ENCODE measurements around the gene CLSTN3. TPM values are rescaled to one million over a fixed set of nuclear protein-coding genes. Genes with fewer than 3 reads are reported as not detected.

CLSTN3 gene
- total and polyA plus RNA-seq, 10 of the 15 experiments (the other 5 are each of a cell fraction or from before 2014, with no cell fraction given) = 0.09 to 35.9 (median 11.3) TPM

GRCh38 chr12:7171854-7172253 lies 41.7 kb downstream of the CLSTN3 start:
- CTCF ChIA-PET = interaction anchor here (0.6 kb wide), 1 partner anchor 473 kb away, joined by 4 read pairs; no protein-coding TSS in a partner anchor
- BruUV-seq (replicated peaks) = no TSS peak
- RAD21 ChIA-PET (ENCODE audit: unreplicated experiment) = no interaction called here
- intact Hi-C loops (cut with micrococcal nuclease; ENCODE audit: unreplicated experiment) = no loop called here
- 0% methylated on average over 1 of the region's 1 CpG for WGBS (ENCODE audit: insufficient coverage, insufficient replicate concordance, low lambda C conversion rate, missing lambda C conversion rate)
- DNase-seq (ENCODE audit: low read depth, low spot score) (no peak), ATAC-seq (no peak), FAIRE-seq (no peak)
- Histone ChIP-seq H3K4me1 (ENCODE audit: control insufficient read depth, insufficient read depth, low read length) (no peaks in the 10 kb centered on the region), H3K4me2 (ENCODE audit: control insufficient read depth, insufficient read depth) (no peak overlapping the region), H3K27ac (ENCODE audit: control insufficient read depth, insufficient read depth) (no peak overlapping the region), H3K79me2 (ENCODE audit: control insufficient read depth, insufficient read depth, low read length) (no peaks in the 10 kb centered on the region), H3K4me3 (no peak overlapping the region), H2AFZ (ENCODE audit: control insufficient read depth, low read depth, low read length) (no peak overlapping the region), H3K27me3 (replicated peaks in 1 of 2; ENCODE audit: control insufficient read depth in 2 of 2, insufficient read depth in 2 of 2, low read length in 1 of 2) (no peaks in the 10 kb centered on the region), H3K9me3 (replicated peaks; ENCODE audit: control insufficient read depth, insufficient read depth, low read length) (peaks cover 8% of the 10 kb centered on the region; the same call in 2 of the 3 replicates), H3K36me3 (ENCODE audit: control insufficient read depth in 2 of 2, insufficient read depth in 2 of 2, low read length in 1 of 2) (no peaks in the 10 kb centered on the region), H3K9ac (ENCODE audit: control insufficient read depth, insufficient read depth, low read length) (no peak overlapping the region), H4K20me1 (ENCODE audit: control insufficient read depth, insufficient read depth) (no peaks in the 10 kb centered on the region)
- in situ Hi-C loops (cut with MboI) = no loop called here
- TF ChIP-seq CHD2 (IDR thresholded peaks at IDR 0.05; ENCODE audit: borderline replicate concordance, low read depth, low read length) (no peak), CHD4 (IDR thresholded peaks at IDR 0.05) (no peak), ZNF274 (IDR thresholded peaks at IDR 0.05; ENCODE audit: insufficient read depth, insufficient read length) (no peak), WRNIP1 (IDR thresholded peaks at IDR 0.05; ENCODE audit: borderline replicate concordance, low read depth, low read length) (no peak), SUZ12 (IDR thresholded peaks at IDR 0.05; ENCODE audit: unreplicated experiment) (no peak), MEF2B (IDR thresholded peaks at IDR 0.05; ENCODE audit: partially characterized antibody, poor library complexity, severe bottlenecking) (no peak), NR2F1 (conservative IDR thresholded peaks at IDR 0.05) (no peak), ZNF687 (IDR thresholded peaks at IDR 0.05) (no peak), NFXL1 (IDR thresholded peaks at IDR 0.05; ENCODE audit: borderline replicate concordance) (no peak), RAD21 (IDR thresholded peaks at IDR 0.05; ENCODE audit: insufficient read depth, low read depth, low read length) (no peak), NFIC (IDR thresholded peaks at IDR 0.05; ENCODE audit: low read depth, low read length) (no peak), EGR1 (IDR thresholded peaks at IDR 0.05; ENCODE audit: borderline replicate concordance in 1 of 2, low read depth in 2 of 2, low read length in 2 of 2) (no peak), E2F8 (IDR thresholded peaks at IDR 0.05; ENCODE audit: low read depth, partially characterized antibody) (no peak)
- TF ChIP-seq, protein P1, sequence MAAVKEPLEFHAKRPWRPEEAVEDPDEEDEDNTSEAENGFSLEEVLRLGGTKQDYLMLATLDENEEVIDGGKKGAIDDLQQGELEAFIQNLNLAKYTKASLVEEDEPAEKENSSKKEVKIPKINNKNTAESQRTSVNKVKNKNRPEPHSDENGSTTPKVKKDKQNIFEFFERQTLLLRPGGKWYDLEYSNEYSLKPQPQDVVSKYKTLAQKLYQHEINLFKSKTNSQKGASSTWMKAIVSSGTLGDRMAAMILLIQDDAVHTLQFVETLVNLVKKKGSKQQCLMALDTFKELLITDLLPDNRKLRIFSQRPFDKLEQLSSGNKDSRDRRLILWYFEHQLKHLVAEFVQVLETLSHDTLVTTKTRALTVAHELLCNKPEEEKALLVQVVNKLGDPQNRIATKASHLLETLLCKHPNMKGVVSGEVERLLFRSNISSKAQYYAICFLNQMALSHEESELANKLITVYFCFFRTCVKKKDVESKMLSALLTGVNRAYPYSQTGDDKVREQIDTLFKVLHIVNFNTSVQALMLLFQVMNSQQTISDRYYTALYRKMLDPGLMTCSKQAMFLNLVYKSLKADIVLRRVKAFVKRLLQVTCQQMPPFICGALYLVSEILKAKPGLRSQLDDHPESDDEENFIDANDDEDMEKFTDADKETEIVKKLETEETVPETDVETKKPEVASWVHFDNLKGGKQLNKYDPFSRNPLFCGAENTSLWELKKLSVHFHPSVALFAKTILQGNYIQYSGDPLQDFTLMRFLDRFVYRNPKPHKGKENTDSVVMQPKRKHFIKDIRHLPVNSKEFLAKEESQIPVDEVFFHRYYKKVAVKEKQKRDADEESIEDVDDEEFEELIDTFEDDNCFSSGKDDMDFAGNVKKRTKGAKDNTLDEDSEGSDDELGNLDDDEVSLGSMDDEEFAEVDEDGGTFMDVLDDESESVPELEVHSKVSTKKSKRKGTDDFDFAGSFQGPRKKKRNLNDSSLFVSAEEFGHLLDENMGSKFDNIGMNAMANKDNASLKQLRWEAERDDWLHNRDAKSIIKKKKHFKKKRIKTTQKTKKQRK (IDR thresholded peaks at IDR 0.05; ENCODE audit: low read depth, low read length) = no peak
- POLR2A ChIA-PET = no interaction called here
- SMC1A ChIA-PET (ENCODE audit: uncharacterized antibody, unreplicated experiment) = no interaction called here
